Measurements from ENCODE around the gene MET. TPM values are rescaled to one million over a fixed set of nuclear protein-coding genes. Genes with fewer than 3 reads are reported as not detected.

MET gene
- total and polyA plus RNA-seq, 2 of the 13 experiments (the other 11 are each of a cell fraction or from before 2014, with no cell fraction given) = 21.8 to 31.5 TPM

- TF ChIP-seq ZNF543 (CRISPR knock-in tag; IDR thresholded peaks at IDR 0.05) (no peak), RXRB (CRISPR knock-in tag; IDR thresholded peaks at IDR 0.05; ENCODE audit: borderline replicate concordance) (0 out of 2 replicates have a peak, but pooled peaks have one; percentile 33), IRX3 (CRISPR knock-in tag; IDR thresholded peaks at IDR 0.05; ENCODE audit: borderline replicate concordance, low read depth) (no peak), GATAD2A (CRISPR knock-in tag; IDR thresholded peaks at IDR 0.05) (no peak), ZFP36L2 (CRISPR knock-in tag; IDR thresholded peaks at IDR 0.05) (no peak), ETV6 (CRISPR knock-in tag; conservative IDR thresholded peaks at IDR 0.05) (no peak), ZNF281 (CRISPR knock-in tag; IDR thresholded peaks at IDR 0.05; ENCODE audit: borderline replicate concordance) (no peak), KMT2A (CRISPR knock-in tag; IDR thresholded peaks at IDR 0.05) (no peak)
Observed at GRCh38 chr7:116653204-116653603, 18.8 kb upstream of the MET start (continued).

GRCh38 chr7:116653646-116654045 lies 18.4 kb upstream of the MET start:
- TF ChIP-seq SRY (CRISPR knock-in tag; IDR thresholded peaks at IDR 0.05) (no peak), GZF1 (CRISPR knock-in tag; IDR thresholded peaks at IDR 0.05) (no peak), FOXC1 (CRISPR knock-in tag; IDR thresholded peaks at IDR 0.05; ENCODE audit: borderline replicate concordance) (no peak), PHF8 (CRISPR knock-in tag; IDR thresholded peaks at IDR 0.05) (no peak), GRHL1 (CRISPR knock-in tag; conservative IDR thresholded peaks at IDR 0.05) (no peak), SP140L (CRISPR knock-in tag; IDR thresholded peaks at IDR 0.05; ENCODE audit: borderline replicate concordance) (no peak), MTA1 (CRISPR knock-in tag; IDR thresholded peaks at IDR 0.05; ENCODE audit: borderline replicate concordance) (no peak), ZNF205 (CRISPR knock-in tag; IDR thresholded peaks at IDR 0.05) (no peak), ZNF704 (CRISPR knock-in tag; IDR thresholded peaks at IDR 0.05; ENCODE audit: borderline replicate concordance) (no peak), SRF (IDR thresholded peaks at IDR 0.05; ENCODE audit: low read depth, low read length) (no peak)
- no peaks in the 10 kb centered on the region for H3K4me1 ChIP-seq (ENCODE audit: insufficient read depth, low read length)
- no peaks in the 10 kb centered on the region for H4K20me1 ChIP-seq (ENCODE audit: insufficient read depth, low read length)
- no peaks in the 10 kb centered on the region for H3K36me3 ChIP-seq (replicated peaks in 1 of 2; ENCODE audit: control insufficient read depth in 1 of 2, insufficient read depth in 2 of 2, low read length in 2 of 2)
- H3K27me3 ChIP-seq (ENCODE audit: control insufficient read depth in 1 of 2, insufficient read depth in 2 of 2, low read length in 2 of 2) = no peaks in the 10 kb centered on the region; a peak in 2 of 5 replicates
- H2AFZ ChIP-seq (ENCODE audit: low read length) = no peak overlapping the region
- DNase-seq (ENCODE audit: low spot score) = no peak
- H3K4me3 ChIP-seq (replicated peaks in 1 of 3; ENCODE audit: insufficient read depth in 1 of 3, low read depth in 2 of 3, low read length in 3 of 3) = no peak overlapping the region
- no peak overlapping the region for H3K9ac ChIP-seq (ENCODE audit: insufficient read depth, low read depth, low read length)
- no peak overlapping the region for H3K4me2 ChIP-seq (ENCODE audit: low read depth, low read length)
- CTCF ChIA-PET (ENCODE audit: low intra/inter-chr PET ratio, low total read pairs) = no interaction called here
- 0% methylated on average over 2 of the region's 2 CpGs for WGBS (ENCODE audit: low lambda C conversion rate)
- no peak overlapping the region for H3K27ac ChIP-seq (ENCODE audit: extremely low read length, insufficient read depth, low read length)
- ATAC-seq = no peak
- POLR2A ChIA-PET = no interaction called here
- BruUV-seq (replicated peaks) = no TSS peak
- intact Hi-C loops (cut with micrococcal nuclease; ENCODE audit: unreplicated experiment) = no loop called here
- H3K79me2 ChIP-seq (ENCODE audit: insufficient read depth, low read length) = no peaks in the 10 kb centered on the region
- in situ Hi-C loops (cut with HindIII; ENCODE audit: extremely low pct_ligation_motif_present, low pct_unique_long_range_greater_than_20kb) = no loop called here
- no peak for FAIRE-seq
- no peaks in the 10 kb centered on the region for H3K9me3 ChIP-seq (ENCODE audit: low read length)

All from HepG2 (cell line).